Left ventricle myocardium inferior (tissue), 1 donor: ENCODE measurements around the gene TPO. TPM values are rescaled to one million over a fixed set of nuclear protein-coding genes. Genes with fewer than 3 reads are reported as not detected.

ENCODE experiments used
- DNase-seq: peaks from one replicate; pipeline ENCODE4 v3.0.0-alpha.2; 2020
- H3K27ac ChIP-seq: fragments of 200-600 bp; replicated peaks from 2 replicates; pipeline ENCODE4 v1.8.0; 2021
- H3K27me3 ChIP-seq: fragments of 200-600 bp; 2 replicates; pipeline ENCODE4 v1.8.0; 2021; ENCODE audit warnings: low read depth
- H3K36me3 ChIP-seq: fragments of 200-600 bp; 2 replicates; pipeline ENCODE4 v1.8.0; 2021
- H3K4me1 ChIP-seq: fragments of 200-600 bp; 2 replicates; pipeline ENCODE4 v1.8.0; 2021
- H3K4me3 ChIP-seq: fragments of 200-600 bp; 2 replicates; pipeline ENCODE4 v1.8.0; 2021; ENCODE audit warnings: mild to moderate bottlenecking, moderate library complexity
- H3K9me3 ChIP-seq: fragments of 200-600 bp; replicated peaks from 2 replicates; pipeline ENCODE4 v1.8.0; 2021
- CTCF ChIP-seq: fragments of 200-600 bp; IDR thresholded peaks from 2 replicates; pipeline ENCODE4 v1.8.0; 2021; ENCODE audit warnings: antibody characterized with exemption, mild to moderate bottlenecking, borderline replicate concordance
- intact Hi-C: fragments of 100-400 bp; cut with micrococcal nuclease; formaldehyde crosslinking; loops from one replicate; pipeline ENCODE4 v1.11.0; 2022
- total RNA-seq: library from RNA; stranded (reverse); fragmentation: NEBNext Ultra II Directional; extraction: Animal tissue kit (Norgen Biotek cat#: 25700); gene quantifications from one replicate; pipeline ENCODE4 v1.2.1, GENCODE V29; 2021
- donor health status: DM: no; HTN: yes; CAD: no; lungs with severe emphysema.

The TPO gene
- total RNA-seq, 1 donor from 2014 or later = 7.1 TPM

GRCh38 chr2:1458432-1458831 is 45.2 kb downstream of the TPO start:
- Histone ChIP-seq H3K4me3 (no peak overlapping the region), H3K36me3 (peaks cover 6% of the 10 kb centered on the region), H3K27ac (no peak overlapping the region), H3K27me3 (peaks cover 38% of the 10 kb centered on the region), H3K9me3 (no peaks in the 10 kb centered on the region), H3K4me1 (no peaks in the 10 kb centered on the region)
- intact Hi-C loops = no loop called here
- TF ChIP-seq CTCF = no peak
- DNase-seq = no peak

GRCh38 chr2:1459727-1460126 is 46.5 kb downstream of the TPO start:
- H3K4me3 ChIP-seq = no peak overlapping the region
- peaks cover 3% of the 10 kb centered on the region for H3K9me3 ChIP-seq
- H3K4me1 ChIP-seq = no peaks in the 10 kb centered on the region
- H3K36me3 ChIP-seq = peaks cover 3% of the 10 kb centered on the region
- H3K27me3 ChIP-seq = peaks cover 47% of the 10 kb centered on the region
- H3K27ac ChIP-seq = no peak overlapping the region
- no peak for TF ChIP-seq CTCF
- no peak for DNase-seq
- intact Hi-C loops = no loop called here

GRCh38 chr2:1460851-1461418 is 47.7 kb downstream of the TPO start:
- intact Hi-C loops = no loop called here
- DNase-seq = no peak

GRCh38 chr2:1461507-1462390 is 48.5 kb downstream of the TPO start:
- Histone ChIP-seq H3K36me3 (no peaks in the 10 kb centered on the region), H3K4me1 (no peaks in the 10 kb centered on the region), H3K4me3 (no peak overlapping the region), H3K9me3 (peaks cover 3% of the 10 kb centered on the region), H3K27me3 (peaks cover 36% of the 10 kb centered on the region), H3K27ac (no peak overlapping the region)
- no peak for DNase-seq
- intact Hi-C loops = no loop called here
- no peak for TF ChIP-seq CTCF

More at GRCh38 chr2:1460851-1461418, 47.7 kb downstream of the TPO start:
- Histone ChIP-seq H3K4me1 (no peaks in the 10 kb centered on the region), H3K27me3 (peaks cover 36% of the 10 kb centered on the region), H3K9me3 (peaks cover 3% of the 10 kb centered on the region), H3K4me3 (no peak overlapping the region), H3K36me3 (no peaks in the 10 kb centered on the region), H3K27ac (no peak overlapping the region)
- no peak for TF ChIP-seq CTCF

- intact Hi-C loops = no loop called here
- H3K36me3 ChIP-seq = no peaks in the 10 kb centered on the region
- no peak for DNase-seq
- TF ChIP-seq CTCF = no peak
- peaks cover 36% of the 10 kb centered on the region for H3K27me3 ChIP-seq
- no peak overlapping the region for H3K4me3 ChIP-seq
- no peak overlapping the region for H3K27ac ChIP-seq
- H3K9me3 ChIP-seq = peaks cover 7% of the 10 kb centered on the region
- no peaks in the 10 kb centered on the region for H3K4me1 ChIP-seq
Observed at GRCh38 chr2:1462994-1463393, 49.7 kb downstream of the TPO start.
